HFFc6 (cell line): ENCODE measurements around the gene SLC47A2. TPM values are rescaled to one million over a fixed set of nuclear protein-coding genes. Genes with fewer than 3 reads are reported as not detected.
A peak's percentile ranks its signal among the peaks of the same experiment; 100 is the strongest.

Experiments
- DNase-seq: peaks from one replicate; pipeline ENCODE4 v3.0.0-alpha.2; 2018
- H3K27ac Mint-ChIP-seq: 2 replicates; pipeline ENCODE4 v1.8.0; 2020; ENCODE audit warnings: mild to moderate bottlenecking, mixed read lengths
- H3K27me3 Mint-ChIP-seq: 2 replicates; pipeline ENCODE4 v1.8.0; 2021; ENCODE audit warnings: mild to moderate bottlenecking, moderate library complexity, mixed read lengths; ENCODE audit not compliant: insufficient read depth
- H3K36me3 Mint-ChIP-seq: 2 replicates; pipeline ENCODE4 v1.8.0; 2021; ENCODE audit warnings: low read depth, mixed read lengths
- H3K4me1 Mint-ChIP-seq: 2 replicates; pipeline ENCODE4 v1.8.0; 2020; ENCODE audit warnings: low read depth, mixed read lengths
- H3K4me3 Mint-ChIP-seq: 2 replicates; pipeline ENCODE4 v1.8.0; 2020; ENCODE audit warnings: mild to moderate bottlenecking, moderate library complexity, mixed read lengths
- H3K9me3 Mint-ChIP-seq: 2 replicates; pipeline ENCODE4 v1.8.0; 2020; ENCODE audit warnings: mild to moderate bottlenecking, mixed read lengths
- total RNA-seq, 6 experiments: library from RNA; stranded (reverse); fragmentation: NEBNext Ultra II Directional; extraction: Animal tissue kit (Norgen Biotek cat#: 25700); gene quantifications; 2 replicates in 1 of 6; 3 replicates in 5 of 6; pipeline ENCODE4 v1.2.3, GENCODE V29; 2021
- TF ChIP-seq, protein P1 (sequence below): fragments of 200-600 bp; sonication (generic); IDR thresholded peaks from 2 replicates; pipeline ENCODE4 v1.5.0; 2021; ENCODE audit warnings: antibody characterized with exemption, mild to moderate bottlenecking

The SLC47A2 gene
- total RNA-seq, 6 experiments from 2014 or later: not detected

DNA sequence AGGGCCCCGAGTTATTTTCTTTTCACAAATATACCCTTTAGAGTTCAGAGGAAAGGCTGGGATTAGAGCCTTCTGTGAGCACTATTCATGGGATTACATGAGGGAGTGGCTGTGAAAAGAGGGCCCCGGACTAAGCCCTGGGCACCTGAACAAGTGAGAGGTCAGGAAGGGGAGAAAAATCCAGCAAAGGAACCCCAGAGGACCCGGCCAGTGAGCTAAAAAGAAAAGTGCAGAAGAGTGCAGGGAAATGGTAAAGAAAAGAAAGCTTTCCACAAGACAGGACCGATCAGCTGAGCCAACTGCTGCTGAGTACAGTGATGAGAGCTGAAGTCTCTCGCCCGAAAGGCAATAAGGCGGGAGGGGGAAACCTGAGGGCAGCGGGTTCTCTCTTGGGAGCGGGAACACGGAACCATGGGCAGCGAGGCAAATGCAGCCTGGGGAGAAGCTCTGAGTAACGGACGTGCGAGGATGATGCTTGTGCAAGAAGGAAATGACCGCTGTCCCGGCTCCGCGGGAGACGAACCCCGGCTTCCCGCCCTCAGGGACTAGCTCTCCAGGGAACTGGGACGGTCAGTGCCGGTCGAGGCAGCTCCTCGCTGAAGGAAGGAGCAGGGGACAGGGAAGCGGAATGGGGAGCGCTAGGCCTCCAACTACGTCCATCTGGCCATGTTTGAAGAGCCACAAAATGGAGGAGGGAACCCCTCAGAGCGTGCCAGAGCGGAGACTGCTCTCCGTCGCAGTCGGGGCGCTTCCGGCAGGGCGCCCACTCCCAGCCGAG lies 68.5 kb downstream of the SLC47A2 start:
- Mint-ChIP-seq H3K4me3 (peak overlapping the region; percentile 96), H3K4me1 (peaks cover 67% of the 10 kb centered on the region), H3K27me3 (peaks cover 7% of the 10 kb centered on the region), H3K9me3 (no peaks in the 10 kb centered on the region), H3K36me3 (peaks cover 6% of the 10 kb centered on the region), H3K27ac (peak overlapping the region; percentile 98)
- TF ChIP-seq, protein P1, sequence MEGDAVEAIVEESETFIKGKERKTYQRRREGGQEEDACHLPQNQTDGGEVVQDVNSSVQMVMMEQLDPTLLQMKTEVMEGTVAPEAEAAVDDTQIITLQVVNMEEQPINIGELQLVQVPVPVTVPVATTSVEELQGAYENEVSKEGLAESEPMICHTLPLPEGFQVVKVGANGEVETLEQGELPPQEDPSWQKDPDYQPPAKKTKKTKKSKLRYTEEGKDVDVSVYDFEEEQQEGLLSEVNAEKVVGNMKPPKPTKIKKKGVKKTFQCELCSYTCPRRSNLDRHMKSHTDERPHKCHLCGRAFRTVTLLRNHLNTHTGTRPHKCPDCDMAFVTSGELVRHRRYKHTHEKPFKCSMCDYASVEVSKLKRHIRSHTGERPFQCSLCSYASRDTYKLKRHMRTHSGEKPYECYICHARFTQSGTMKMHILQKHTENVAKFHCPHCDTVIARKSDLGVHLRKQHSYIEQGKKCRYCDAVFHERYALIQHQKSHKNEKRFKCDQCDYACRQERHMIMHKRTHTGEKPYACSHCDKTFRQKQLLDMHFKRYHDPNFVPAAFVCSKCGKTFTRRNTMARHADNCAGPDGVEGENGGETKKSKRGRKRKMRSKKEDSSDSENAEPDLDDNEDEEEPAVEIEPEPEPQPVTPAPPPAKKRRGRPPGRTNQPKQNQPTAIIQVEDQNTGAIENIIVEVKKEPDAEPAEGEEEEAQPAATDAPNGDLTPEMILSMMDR: no peak
- DNase-seq: peak; percentile 58

DNA sequence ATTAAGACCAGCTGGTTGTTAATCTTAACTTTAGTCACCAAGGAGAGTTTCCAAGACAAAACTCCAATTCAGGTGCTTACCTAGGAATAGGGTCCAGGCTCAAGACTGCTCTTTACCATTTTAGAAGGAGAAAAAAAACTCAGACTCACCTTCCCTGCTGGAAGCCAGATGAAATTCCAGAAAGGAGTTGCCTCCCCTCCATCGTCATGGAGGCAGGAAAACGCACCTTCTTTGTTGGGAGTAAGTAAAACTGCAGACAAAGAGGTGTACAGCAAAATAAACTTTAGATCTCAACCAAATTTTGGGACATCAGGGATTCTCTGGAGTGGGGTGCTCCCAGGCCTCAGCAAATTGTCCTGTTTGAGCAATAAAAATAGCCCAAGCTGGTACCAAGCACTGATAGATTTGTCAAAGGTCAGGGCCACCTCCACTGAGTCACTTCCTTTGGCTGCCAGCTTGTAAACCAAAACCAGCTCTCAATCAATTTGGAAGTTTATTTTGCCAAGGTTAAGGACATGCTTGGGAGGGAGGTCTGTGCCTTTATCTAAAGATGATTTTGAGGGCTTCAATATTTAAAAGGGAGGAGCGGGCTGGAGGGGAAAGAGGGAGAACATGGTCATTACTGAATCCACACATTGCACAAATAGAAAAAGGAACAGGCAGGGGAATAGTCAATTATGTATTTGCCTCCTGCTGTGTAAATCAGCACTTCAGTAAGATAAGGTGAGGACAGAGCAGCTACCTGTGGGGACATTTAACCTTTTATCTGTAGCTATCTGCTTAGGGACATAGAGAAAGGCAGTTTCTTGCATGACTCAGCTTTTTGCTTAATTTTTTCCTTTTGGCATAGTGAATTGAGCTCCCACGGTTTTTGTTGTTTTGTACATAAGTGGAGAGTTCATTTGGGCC lies 69.3 kb downstream of the SLC47A2 start:
- Mint-ChIP-seq H3K9me3 (no peaks in the 10 kb centered on the region), H3K36me3 (peaks cover 4% of the 10 kb centered on the region; the same call in 1 of the 2 replicates), H3K27ac (peak overlapping the region; percentile 98), H3K4me3 (peak overlapping the region; percentile 96), H3K4me1 (peaks cover 72% of the 10 kb centered on the region), H3K27me3 (peaks cover 11% of the 10 kb centered on the region)
- no peak for DNase-seq
- TF ChIP-seq, protein P1: no peak

DNA sequence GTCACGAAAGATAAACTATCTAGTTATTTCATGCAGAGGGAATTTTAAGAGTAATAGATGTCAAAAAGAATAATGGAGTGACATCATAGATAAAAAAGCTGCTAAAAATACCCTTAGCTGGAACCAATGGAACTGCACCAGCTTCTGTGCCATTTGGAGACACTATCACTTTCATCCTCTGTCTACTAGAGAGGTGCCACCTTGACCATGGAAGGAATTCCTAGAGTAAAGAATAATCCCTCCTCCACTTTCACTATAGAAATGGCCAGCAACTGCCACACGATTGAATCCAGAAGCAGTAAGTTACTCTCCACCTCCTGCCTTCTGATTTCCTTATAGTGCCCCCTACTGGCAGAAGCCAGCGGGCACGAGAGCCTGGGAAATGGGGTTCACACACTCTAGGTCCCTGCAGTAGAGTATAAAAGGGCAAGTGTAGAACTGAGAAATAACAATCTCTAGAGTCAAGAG lies 70.6 kb downstream of the SLC47A2 start:
- no peaks in the 10 kb centered on the region for H3K36me3 Mint-ChIP-seq
- TF ChIP-seq, protein P1: peak; percentile 83
- DNase-seq: peak; percentile 11
- H3K4me3 Mint-ChIP-seq: 0 out of 2 replicates have a peak overlapping the region, but pooled peaks have one; percentile 10
- H3K9me3 Mint-ChIP-seq: no peaks in the 10 kb centered on the region
- peaks cover 9% of the 10 kb centered on the region for H3K27me3 Mint-ChIP-seq
- H3K27ac Mint-ChIP-seq: no peak overlapping the region
- peaks cover 59% of the 10 kb centered on the region for H3K4me1 Mint-ChIP-seq

DNA sequence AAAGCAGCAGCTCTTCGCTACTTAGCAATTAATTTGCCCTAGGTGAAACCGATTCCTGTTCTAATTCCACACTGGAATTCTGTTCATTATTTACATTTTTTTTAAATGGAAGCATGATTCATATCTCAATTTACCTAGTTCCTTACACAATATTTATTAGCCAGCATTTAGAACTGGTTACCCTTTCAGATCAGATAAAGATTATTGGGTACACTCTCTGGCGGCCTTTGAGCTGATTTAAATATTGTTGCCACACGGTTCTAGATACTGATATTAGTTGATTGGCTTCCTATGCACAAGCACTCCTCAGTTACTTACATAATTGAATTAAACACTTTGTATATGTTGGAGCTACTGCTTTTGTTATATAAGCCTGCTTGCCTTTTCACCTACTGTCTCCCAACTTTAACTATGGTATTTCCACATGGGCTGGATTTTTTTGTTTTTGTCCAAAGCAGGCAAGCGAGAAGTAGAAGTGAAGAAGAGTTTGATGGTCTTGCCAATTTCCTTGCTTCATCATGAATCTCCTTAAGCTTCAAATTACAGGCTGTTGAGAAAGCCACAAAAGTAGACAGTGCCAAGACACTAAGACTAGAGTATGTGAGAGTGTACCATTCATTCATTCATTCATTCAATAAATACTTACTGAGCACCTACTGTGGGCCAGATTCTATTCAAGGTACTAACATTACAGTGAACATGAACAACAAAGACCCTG lies 71.7 kb downstream of the SLC47A2 start:
- no peak overlapping the region for H3K4me3 Mint-ChIP-seq
- no peak overlapping the region for H3K27ac Mint-ChIP-seq
- no peak for DNase-seq
- H3K27me3 Mint-ChIP-seq: peaks cover 10% of the 10 kb centered on the region
- no peaks in the 10 kb centered on the region for H3K9me3 Mint-ChIP-seq
- TF ChIP-seq, protein P1: no peak
- H3K4me1 Mint-ChIP-seq: peaks cover 50% of the 10 kb centered on the region
- H3K36me3 Mint-ChIP-seq: no peaks in the 10 kb centered on the region

DNA sequence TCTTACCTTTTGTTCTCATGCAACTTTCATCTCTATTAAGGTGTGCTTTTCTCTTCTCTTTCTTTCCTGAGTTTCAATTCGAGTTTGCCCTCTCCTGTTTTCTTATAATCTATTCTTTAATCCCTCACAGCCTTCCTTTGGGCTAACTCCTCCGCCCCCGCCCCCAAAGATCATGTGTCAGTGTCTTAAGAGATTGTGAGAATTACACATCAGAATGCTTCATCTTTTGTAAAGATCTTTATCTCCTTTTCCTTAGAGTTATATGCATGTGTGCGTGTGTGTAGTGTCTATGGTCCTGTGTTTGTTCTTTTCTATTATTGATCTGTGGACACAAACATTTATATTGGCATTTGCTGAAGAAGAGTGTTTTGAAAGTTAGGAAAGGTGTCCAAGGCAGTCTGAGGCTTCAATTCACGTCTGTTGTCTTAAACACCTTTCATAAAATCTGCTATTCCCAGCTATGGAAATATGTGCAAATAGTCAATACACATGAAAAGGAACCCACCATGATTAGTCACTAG lies 74.0 kb downstream of the SLC47A2 start:
- no peaks in the 10 kb centered on the region for H3K36me3 Mint-ChIP-seq
- no peak overlapping the region for H3K27ac Mint-ChIP-seq
- H3K27me3 Mint-ChIP-seq: peaks cover 17% of the 10 kb centered on the region
- H3K9me3 Mint-ChIP-seq: no peaks in the 10 kb centered on the region
- H3K4me1 Mint-ChIP-seq: peaks cover 35% of the 10 kb centered on the region
- H3K4me3 Mint-ChIP-seq: no peak overlapping the region
- no peak for DNase-seq
- TF ChIP-seq, protein P1: no peak
